GM12892 (cell line): ENCODE measurements around the gene GIPC3.

ENCODE experiments used
- POLR2A ChIP-seq: IDR thresholded peaks from 2 replicates; pipeline ENCODE4 v1.6.1; 2011; ENCODE audit warnings: low read depth, low read length, control low read depth
- POLR2AphosphoS5 ChIP-seq: IDR thresholded peaks from 2 replicates; pipeline ENCODE4 v1.6.1; 2011; ENCODE audit warnings: low read depth, low read length, control low read depth

- no peak for TF ChIP-seq POLR2A
- TF ChIP-seq POLR2AphosphoS5: no peak
These were observed 49.7 kb upstream of the GIPC3 start for GRCh38 chr19:3535563-3535965.
